C4-2B (cell line): ENCODE data around the gene SLX4IP.

Experiments
- ZFX ChIP-seq: fragments of 450-650 bp; IDR thresholded peaks from 2 replicates; pipeline ENCODE4 v1.6.1; 2017
- TF ChIP-seq, protein P1 (sequence below): fragments of 450-650 bp; conservative IDR thresholded peaks from 2 replicates; pipeline ENCODE4 v1.5.1; 2017; ENCODE audit warnings: mild to moderate bottlenecking

GRCh38 chr20:10673842-10674683 lies 239.0 kb downstream of the SLX4IP start, which contains the start of gene JAG1:
- TF ChIP-seq, protein P1, sequence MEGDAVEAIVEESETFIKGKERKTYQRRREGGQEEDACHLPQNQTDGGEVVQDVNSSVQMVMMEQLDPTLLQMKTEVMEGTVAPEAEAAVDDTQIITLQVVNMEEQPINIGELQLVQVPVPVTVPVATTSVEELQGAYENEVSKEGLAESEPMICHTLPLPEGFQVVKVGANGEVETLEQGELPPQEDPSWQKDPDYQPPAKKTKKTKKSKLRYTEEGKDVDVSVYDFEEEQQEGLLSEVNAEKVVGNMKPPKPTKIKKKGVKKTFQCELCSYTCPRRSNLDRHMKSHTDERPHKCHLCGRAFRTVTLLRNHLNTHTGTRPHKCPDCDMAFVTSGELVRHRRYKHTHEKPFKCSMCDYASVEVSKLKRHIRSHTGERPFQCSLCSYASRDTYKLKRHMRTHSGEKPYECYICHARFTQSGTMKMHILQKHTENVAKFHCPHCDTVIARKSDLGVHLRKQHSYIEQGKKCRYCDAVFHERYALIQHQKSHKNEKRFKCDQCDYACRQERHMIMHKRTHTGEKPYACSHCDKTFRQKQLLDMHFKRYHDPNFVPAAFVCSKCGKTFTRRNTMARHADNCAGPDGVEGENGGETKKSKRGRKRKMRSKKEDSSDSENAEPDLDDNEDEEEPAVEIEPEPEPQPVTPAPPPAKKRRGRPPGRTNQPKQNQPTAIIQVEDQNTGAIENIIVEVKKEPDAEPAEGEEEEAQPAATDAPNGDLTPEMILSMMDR: no peak
- peak; percentile 40 for TF ChIP-seq ZFX
